ENCODE results near the gene ARID3A. TPM values are rescaled to one million over a fixed set of nuclear protein-coding genes. Genes with fewer than 3 reads are reported as not detected.

ARID3A gene
- total RNA-seq, 4 donors from 2014 or later = 5.5 to 13.9 (median 9.2) TPM

- TF ChIP-seq CTCF (IDR thresholded peaks at IDR 0.05; ENCODE audit: low read depth) = no peak
Measured at GRCh38 chr19:902446-903226, 23.2 kb upstream of the ARID3A start.

DNA sequence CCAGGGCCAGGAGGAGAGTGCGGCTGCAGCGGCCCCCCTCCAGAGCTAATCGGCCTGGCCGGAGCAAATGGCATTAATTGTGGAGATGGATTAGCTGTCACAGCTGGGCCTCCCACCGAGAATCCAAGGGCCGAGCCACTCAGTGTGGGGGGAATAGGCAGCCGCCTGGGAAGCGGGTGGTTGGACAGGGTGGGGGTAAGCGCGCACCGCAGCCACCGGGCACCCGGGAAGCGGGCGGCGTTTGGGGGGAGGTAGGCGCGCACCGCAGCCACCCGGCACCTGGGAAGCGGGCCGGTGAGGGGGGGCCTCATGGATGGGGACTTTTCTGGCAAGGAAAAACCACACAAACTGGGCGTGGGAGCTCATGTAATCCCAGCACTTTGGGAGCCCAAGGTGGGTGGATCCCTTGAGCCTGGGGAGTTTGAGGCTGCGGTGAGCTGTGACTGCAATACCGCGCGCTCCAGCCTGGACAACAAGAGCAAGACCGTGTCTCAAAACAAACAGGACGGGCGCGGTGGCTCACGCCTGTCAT, 22.5 kb upstream of the ARID3A start:
- no peak for TF ChIP-seq CTCF (IDR thresholded peaks at IDR 0.05; ENCODE audit: low read depth)

DNA sequence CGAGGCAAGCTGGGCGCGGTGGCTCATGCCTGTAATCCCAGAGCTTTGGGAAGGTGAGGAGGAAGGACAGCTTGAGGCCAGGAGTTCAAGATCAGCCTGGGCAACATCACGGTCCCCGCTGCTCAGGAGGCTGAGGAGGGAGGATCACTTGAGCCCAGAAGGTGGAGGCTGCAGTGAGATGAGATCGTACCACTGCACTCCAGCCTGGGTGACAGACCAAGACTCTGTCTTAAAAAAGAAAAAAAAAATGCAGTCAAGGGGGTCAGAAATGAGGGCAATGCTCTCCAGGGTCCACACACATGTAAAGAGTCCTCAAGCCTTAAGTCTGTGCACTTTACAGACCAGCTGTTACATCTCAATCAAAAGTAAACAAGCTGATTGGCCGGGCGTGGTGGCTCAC, 21.3 kb upstream of the ARID3A start:
- no peak for TF ChIP-seq CTCF (IDR thresholded peaks at IDR 0.05; ENCODE audit: low read depth)

- no peak for TF ChIP-seq CTCF (IDR thresholded peaks at IDR 0.05; ENCODE audit: low read depth)
Measured at GRCh38 chr19:906480-906879, 19.4 kb upstream of the ARID3A start.

DNA sequence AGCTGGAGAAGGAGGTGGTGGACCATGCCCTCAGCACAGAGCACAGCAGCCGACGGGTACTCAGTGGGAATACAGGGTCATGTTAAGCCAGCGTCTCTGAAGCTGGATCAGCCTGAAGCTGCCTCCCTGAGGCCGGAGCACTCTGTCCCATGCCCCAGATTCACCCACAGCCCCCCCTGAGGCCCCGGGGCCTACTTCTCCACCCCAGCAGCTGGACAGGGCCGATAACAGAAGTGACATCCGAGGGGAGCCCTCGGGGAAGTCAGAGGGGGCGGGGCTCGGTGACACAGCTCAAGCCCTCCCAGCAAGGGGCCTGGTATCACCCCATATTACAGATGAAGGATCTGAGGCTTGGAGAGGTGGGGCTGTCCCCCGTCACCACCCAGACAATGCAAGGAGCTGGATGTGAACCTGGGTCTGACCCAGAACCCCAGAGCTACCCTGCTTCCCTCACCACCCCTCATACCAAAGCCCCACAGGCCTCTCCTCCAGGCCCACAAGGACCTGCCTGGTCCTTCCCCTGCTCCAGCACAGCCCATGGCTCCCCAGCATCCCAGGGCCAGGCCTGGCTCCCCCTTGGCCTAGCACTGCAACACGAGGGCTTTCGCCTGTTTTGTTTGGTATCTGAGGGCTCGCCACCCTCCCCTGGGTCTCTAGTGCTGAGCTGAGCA, 18.5 kb upstream of the ARID3A start:
- TF ChIP-seq CTCF (IDR thresholded peaks at IDR 0.05; ENCODE audit: low read depth) = no peak

DNA sequence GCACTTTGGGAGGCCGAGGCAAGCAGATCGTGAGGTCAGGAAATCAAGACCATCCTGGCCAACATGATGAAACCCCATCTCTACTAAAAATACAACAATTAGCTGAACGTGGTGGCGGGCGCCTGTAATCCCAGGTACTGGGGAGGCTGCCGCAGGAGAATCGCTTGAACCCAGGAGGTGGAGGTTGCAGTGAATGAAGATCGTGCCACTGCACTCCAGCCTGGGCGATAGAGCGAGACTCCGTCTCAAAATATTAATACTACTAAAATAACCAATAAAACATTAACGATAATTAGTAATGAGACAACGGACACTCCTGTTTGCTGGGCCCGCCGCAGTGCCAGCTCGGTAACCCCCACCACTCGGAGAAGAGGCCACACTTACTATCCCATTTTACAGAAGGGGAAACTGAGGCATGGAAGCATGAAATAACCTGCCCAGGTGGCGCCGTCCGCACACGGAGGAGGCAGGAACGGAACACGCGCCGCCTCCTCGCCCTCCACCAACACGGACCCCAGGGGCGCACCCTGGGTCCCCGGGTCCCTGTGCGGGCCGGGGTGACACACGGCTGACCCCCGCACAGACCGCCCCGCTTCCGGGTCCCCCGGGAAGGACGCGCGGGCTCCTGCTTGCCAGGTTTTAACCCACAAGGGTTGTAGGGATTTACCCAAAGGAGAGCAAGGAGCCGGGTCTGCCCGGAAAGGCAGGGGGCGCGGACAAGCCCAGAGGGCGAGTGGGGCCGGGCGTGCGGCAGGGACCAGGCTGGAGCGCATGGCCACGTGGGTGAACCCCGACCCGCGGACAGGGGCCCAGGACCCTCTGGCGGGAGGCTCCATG, 14.4 kb upstream of the ARID3A start:
- no peak for TF ChIP-seq CTCF (IDR thresholded peaks at IDR 0.05; ENCODE audit: low read depth)

Data from subcutaneous adipose tissue (tissue), 4 donors.